ENCODE results near the gene EHD4. TPM values are rescaled to one million over a fixed set of nuclear protein-coding genes. Genes with fewer than 3 reads are reported as not detected.

Gene EHD4
- total and polyA plus RNA-seq, 12 donors = 23.4 to 62.7 (median 43.2) TPM

DNA sequence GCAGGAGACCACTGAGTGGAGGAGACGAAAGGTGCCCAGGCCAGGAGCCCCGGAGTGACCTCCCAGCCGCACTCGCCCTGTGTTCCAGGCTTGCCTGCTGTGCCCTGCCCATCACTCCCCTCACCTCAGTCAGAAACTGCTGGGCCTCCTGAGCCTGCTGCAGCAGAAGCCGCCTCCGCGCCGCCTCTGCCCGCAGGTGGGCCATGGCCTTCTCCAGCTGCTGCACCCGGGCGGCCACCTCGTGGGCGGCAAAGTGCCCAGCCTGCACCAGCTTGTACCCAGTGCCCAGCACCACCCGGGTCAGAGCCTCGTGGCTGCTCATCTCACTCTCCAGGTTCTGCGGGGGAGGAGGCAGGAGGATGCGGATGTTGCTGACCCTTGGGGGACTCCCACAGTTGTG, 116.1 kb downstream of the EHD4 start:
- Histone ChIP-seq H3K9me3 (no peaks in the 10 kb centered on the region), H3K27me3 (no peaks in the 10 kb centered on the region), H3K4me3 (no peak overlapping the region), H3K36me3 (no peaks in the 10 kb centered on the region), H3K4me1 (peaks cover 0 to 5% (median 0%) of the 10 kb centered on the region in 9 donors), H3K27ac (no peak overlapping the region)
- WGBS, 2 donors = 94 to 97% methylated on average over 17 of the region's 17 CpGs
- ATAC-seq (no peak), DNase-seq (no peak)
- intact Hi-C loops (cut with DNase I) = no loop called here
- TF ChIP-seq, protein P1, sequence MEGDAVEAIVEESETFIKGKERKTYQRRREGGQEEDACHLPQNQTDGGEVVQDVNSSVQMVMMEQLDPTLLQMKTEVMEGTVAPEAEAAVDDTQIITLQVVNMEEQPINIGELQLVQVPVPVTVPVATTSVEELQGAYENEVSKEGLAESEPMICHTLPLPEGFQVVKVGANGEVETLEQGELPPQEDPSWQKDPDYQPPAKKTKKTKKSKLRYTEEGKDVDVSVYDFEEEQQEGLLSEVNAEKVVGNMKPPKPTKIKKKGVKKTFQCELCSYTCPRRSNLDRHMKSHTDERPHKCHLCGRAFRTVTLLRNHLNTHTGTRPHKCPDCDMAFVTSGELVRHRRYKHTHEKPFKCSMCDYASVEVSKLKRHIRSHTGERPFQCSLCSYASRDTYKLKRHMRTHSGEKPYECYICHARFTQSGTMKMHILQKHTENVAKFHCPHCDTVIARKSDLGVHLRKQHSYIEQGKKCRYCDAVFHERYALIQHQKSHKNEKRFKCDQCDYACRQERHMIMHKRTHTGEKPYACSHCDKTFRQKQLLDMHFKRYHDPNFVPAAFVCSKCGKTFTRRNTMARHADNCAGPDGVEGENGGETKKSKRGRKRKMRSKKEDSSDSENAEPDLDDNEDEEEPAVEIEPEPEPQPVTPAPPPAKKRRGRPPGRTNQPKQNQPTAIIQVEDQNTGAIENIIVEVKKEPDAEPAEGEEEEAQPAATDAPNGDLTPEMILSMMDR (IDR thresholded peaks at IDR 0.05) = no peak

DNA sequence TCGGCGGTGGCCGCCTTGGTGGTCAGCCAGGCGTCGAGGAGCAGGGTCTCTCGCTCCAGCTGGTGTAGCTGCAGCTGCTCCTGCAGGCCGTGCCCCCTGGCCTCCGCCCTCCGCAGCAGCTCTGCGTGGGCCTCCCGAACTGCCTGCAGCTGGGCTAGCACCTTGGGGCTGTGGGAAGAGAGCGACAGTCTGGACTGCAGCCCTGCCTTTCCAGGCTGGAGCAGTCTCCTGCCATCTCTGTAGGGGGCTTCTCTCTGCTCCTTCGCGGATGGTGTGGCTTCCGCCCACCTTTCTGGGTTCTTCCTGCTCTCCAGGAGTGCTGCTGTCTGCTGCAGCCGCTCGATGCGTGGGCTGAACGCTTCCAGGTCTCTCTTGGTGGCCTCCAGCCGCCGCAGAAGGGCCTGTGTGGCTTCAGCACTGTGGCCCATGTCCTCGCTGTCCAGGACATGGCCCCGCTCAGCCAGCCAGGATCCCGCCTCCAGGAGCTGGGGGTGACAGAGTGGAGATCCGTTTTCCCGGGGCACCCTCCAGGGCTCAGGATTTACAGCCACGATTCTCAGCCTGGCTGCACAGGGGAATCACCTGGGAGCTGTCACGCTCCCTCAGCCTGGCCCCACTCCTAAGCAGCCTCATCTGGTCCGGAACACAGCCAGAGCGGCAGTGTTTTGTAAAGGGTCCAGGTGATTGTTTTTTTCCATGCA, 116.9 kb downstream of the EHD4 start:
- DNase-seq (no peak), ATAC-seq (no peak)
- TF ChIP-seq, protein P1 (IDR thresholded peaks at IDR 0.05) = no peak
- no peaks in the 10 kb centered on the region for H3K27me3 ChIP-seq
- H3K27ac ChIP-seq = no peak overlapping the region
- no peak overlapping the region for H3K4me3 ChIP-seq
- intact Hi-C loops (cut with DNase I) = no loop called here
- WGBS, 2 donors = 79 to 81% methylated on average over 30 of the region's 30 CpGs
- H3K36me3 ChIP-seq = no peaks in the 10 kb centered on the region
- no peaks in the 10 kb centered on the region for H3K9me3 ChIP-seq
- H3K4me1 ChIP-seq = peaks cover 0 to 5% (median 0%) of the 10 kb centered on the region in 9 donors

DNA sequence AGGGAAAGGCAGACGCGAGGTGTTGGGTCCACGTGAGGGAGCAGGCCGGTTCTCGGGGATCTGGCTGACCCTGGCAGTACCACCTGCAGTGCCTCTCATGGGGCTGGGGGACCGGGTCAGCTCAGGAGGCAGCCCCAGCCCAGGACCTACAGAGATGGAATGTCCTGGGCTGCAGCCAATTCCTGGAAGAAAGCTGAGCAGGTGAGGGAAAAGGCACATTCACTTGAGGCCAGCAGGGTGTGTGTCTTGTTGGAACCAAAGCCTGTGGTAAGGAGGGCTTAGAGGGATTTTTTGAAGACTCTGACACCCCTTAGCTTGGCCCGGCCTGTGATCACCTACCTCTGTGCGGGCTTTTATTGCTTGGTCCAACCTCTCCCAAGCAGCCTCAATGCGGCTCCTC, 117.9 kb downstream of the EHD4 start:
- no peaks in the 10 kb centered on the region for H3K36me3 ChIP-seq
- no peaks in the 10 kb centered on the region for H3K27me3 ChIP-seq
- H3K27ac ChIP-seq = no peak overlapping the region
- DNase-seq (no peak), ATAC-seq (no peak)
- no peaks in the 10 kb centered on the region for H3K4me1 ChIP-seq
- intact Hi-C loops (cut with DNase I) = no loop called here
- no peaks in the 10 kb centered on the region for H3K9me3 ChIP-seq
- WGBS, 2 donors = 94% methylated on average over 9 of the region's 9 CpGs
- TF ChIP-seq, protein P1 (IDR thresholded peaks at IDR 0.05) = no peak
- H3K4me3 ChIP-seq = no peak overlapping the region

DNA sequence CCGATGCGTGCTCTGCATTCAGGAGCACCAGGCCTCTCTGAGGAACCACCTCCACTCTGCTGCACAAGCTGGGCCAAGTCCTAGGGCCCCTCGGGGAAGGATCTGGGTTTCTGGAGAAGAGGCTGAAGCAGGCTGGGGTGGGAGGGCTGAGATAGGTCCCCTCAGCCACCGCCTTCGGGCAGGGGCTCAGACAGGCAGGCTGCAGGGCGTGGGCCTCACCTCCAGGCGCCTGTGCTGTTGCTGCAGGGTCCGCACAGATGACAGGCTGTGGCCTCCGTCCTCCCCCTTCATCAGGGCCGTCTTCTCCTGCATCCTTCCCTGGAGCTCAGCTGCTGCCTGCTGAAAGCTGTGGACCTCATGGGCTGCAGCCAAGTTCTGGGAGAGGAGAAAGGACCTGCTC, 118.5 kb downstream of the EHD4 start:
- Histone ChIP-seq H3K9me3 (no peaks in the 10 kb centered on the region), H3K27ac (no peak overlapping the region), H3K36me3 (peaks cover 0 to 3% (median 0%) of the 10 kb centered on the region in 9 donors), H3K27me3 (no peaks in the 10 kb centered on the region), H3K4me3 (no peak overlapping the region), H3K4me1 (no peaks in the 10 kb centered on the region)
- WGBS, 2 donors = 80 to 81% methylated on average over 10 of the region's 10 CpGs
- ATAC-seq (no peak), DNase-seq (no peak)
- TF ChIP-seq, protein P1 (IDR thresholded peaks at IDR 0.05) = no peak
- intact Hi-C loops (cut with DNase I) = no loop called here
